ENCODE measurements around the gene U2SURP.

Gene U2SURP

DNA sequence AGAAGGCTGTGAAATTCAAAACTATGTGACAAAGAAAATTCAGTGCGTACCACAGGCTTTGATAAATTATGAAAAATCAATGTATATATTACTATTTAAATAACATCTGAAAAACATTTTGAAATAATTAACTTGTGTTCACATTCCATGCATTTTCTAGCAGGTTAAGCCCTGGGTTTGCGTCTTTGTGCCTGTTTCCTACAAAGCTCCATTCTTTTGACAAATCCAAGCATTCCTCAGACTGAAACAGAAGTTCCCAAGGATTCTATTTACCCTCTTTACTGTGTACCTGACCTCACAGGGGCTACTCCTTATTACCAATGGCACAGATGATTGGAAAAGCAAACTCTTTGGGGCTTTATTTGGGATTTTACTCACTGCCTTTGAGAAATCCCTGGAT is 39.8 kb upstream of the U2SURP start:
- TF ChIP-seq, protein P1, sequence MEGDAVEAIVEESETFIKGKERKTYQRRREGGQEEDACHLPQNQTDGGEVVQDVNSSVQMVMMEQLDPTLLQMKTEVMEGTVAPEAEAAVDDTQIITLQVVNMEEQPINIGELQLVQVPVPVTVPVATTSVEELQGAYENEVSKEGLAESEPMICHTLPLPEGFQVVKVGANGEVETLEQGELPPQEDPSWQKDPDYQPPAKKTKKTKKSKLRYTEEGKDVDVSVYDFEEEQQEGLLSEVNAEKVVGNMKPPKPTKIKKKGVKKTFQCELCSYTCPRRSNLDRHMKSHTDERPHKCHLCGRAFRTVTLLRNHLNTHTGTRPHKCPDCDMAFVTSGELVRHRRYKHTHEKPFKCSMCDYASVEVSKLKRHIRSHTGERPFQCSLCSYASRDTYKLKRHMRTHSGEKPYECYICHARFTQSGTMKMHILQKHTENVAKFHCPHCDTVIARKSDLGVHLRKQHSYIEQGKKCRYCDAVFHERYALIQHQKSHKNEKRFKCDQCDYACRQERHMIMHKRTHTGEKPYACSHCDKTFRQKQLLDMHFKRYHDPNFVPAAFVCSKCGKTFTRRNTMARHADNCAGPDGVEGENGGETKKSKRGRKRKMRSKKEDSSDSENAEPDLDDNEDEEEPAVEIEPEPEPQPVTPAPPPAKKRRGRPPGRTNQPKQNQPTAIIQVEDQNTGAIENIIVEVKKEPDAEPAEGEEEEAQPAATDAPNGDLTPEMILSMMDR (IDR thresholded peaks at IDR 0.05; ENCODE audit: low read length, missing control alignments) = no peak
- no peak overlapping the region for H3K4me3 ChIP-seq (replicated peaks; ENCODE audit: low read depth, low read length)
- no peak for DNase-seq (ENCODE audit: low read depth)

DNA sequence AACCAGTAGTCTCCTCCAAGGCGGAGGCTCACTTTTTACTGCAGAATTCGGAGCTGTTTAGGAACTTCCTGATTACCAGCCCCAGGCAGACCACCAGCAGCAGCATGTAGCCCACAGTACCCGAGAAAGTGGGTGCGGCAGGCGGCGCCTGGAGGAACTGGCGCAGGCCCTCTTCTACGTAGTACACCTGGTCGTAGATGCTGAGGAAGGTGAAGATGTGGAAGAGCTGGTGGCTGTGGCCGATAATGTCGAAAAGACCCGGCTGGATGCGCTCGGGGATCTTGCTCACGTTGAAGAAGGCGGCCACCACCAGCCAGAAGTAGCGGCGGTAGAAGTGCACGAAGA is 39.2 kb upstream of the U2SURP start:
- TF ChIP-seq, protein P1 (IDR thresholded peaks at IDR 0.05; ENCODE audit: low read length, missing control alignments) = no peak
- no peak for DNase-seq (ENCODE audit: low read depth)

DNA sequence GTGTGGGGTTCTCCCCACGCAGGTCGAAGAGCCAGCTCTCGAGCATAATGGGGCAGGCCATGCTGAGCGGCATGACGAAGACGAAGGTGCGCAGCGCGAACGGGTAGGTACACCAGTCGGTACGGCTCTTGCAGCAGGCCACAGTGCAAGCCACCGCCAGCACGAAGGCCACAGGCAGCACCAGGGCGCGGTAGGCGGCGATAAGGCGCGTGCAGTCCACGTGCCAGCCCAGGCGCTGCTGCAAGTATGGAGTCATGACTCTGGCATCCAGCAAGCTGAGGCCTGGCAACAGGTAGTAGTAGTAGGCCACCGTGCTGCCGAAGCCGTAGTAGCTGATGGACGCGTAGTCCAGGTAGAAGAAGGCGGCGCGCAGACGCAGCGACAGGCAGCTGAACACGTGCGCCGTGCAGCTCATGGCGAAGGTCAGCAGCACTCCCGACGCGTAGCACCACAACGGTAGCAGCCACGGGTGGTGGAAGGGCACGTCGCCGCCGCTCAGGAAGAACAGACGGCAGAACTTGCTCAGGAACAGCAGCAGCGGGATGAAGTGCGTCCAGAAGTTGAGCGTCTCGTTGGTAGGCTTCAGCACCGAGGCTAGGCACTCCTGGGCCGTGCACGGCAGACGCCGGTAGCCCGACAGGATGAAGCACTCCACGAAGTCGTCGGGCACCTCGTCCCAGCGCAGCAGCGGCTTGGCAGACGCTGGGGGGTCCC is 38.7 kb upstream of the U2SURP start:
- no peak overlapping the region for H3K4me3 ChIP-seq (replicated peaks; ENCODE audit: low read depth, low read length)
- no peak for DNase-seq (ENCODE audit: low read depth)
- TF ChIP-seq, protein P1 (IDR thresholded peaks at IDR 0.05; ENCODE audit: low read length, missing control alignments) = no peak

More for the DNA sequence above, 39.2 kb upstream of the U2SURP start:
- H3K4me3 ChIP-seq (replicated peaks; ENCODE audit: low read depth, low read length) = no peak overlapping the region

DNA sequence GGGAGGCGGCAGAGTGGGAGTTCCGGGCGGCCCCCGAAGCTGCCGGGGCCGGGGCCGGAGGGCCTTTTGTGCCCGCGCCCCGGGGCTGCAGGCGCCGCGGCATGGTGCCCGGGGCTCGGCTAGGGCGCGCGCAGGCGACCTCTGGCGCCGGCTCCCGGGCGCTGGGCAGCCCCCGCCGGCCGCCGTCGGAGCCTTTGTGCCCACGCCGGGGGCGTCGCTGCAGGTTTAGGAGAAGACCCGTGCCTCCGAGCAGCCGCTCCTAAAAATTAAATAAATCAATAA is 38.2 kb upstream of the U2SURP start:
- H3K4me3 ChIP-seq (replicated peaks; ENCODE audit: low read depth, low read length) = peak overlapping the region; percentile 19
- no peak for DNase-seq (ENCODE audit: low read depth)
- TF ChIP-seq, protein P1 (IDR thresholded peaks at IDR 0.05; ENCODE audit: low read length, missing control alignments) = no peak

DNA sequence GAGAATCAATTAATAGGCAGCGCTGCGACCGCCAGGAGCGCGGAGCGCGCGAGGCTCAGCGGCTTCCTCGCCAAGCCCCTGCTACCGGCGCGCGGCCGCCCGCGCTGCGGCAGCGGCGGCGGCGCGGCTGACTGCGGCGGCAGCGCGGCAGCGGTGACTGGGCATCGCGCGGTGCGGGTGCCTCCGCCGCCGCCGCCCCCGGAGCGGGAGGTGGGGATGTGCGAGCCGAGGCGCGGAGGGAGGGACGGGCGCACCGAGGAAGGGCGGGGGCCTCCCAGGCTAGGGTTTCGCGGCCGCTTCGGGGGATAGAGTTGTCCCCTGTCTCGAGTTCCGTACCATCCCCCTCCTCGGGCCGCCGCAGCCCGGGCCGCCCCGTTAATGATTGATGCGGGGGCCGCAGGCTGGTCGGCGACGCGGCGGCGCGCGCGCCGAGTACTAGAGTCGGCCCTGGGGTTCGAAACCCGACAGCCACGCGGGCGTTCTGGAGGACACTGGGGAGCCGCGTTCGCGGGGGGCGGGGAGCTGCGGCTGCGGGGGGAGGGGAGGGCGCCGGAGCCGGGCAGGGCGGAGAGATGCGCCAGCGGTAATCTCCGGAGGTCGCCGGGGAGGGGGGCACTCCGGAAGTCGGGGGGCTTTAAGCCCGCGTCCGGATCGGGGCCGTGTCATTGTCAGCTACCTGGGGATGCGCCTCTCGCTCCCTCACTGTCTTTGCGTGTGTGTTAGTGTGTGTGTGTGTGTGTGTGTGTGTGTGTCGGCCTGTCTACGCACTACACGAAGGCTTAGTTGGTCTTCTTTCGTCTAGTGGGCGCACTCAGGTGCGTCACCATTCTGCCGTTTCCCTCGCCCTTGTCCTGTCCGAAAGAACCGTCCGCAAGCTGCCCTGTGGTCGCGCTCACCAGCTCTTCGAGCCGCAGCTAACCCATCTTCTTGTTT is 37.6 kb upstream of the U2SURP start, which contains the start of gene PAQR9:
Gene PAQR9, minus strand, starts transcription at position 159 of the 933 bp plus-strand sequence. CDS start 338 bp downstream, outside the sequence.
- DNase-seq (ENCODE audit: low read depth) = peak; percentile 14
- TF ChIP-seq, protein P1 (IDR thresholded peaks at IDR 0.05; ENCODE audit: low read length, missing control alignments) = no peak
- peak within 1 kb of the TSS; percentile 47 for H3K4me3 ChIP-seq (replicated peaks; ENCODE audit: low read depth, low read length)

DNA sequence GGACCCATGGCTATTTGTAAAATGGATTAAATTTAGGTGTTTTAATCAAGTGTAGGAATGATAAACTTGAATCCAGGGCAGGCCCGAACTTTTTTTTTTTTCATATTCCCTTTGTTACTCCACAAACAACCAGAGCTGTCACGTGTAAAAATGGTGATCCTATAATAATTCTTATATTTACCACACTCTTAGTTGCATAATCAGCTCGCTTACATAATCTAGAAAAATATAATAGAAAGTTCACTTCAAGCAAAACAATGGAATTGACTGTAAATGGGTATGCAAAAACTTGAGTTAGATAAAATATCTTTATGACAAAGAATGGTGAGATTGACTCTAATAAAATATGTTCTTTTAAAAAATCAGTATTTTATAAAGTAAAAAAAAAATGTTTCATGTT is 35.8 kb upstream of the U2SURP start:
- no peak overlapping the region for H3K4me3 ChIP-seq (replicated peaks; ENCODE audit: low read depth, low read length)
- no peak for DNase-seq (ENCODE audit: low read depth)
- TF ChIP-seq, protein P1 (IDR thresholded peaks at IDR 0.05; ENCODE audit: low read length, missing control alignments) = no peak
